ENCODE measurements around the gene FBXO38.

Gene FBXO38

DNA sequence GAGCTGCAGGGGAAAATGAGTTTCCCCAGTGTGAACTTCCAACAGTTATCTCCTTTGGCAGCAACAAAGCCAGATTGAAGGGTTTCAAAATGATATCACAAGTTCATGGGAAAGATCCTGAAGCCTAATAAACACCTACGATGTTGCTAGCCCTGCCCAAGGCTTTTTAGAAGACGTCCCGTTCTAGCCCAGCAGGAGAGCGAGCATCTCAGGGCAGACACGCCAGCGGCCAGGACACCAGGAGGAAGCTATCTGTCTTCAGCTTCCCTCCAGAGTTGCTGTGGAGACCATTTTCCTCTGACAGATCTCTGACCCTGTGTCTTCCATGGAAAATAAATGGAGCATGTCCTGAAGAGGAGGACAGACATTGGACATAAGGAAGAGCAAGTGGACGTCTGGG, 98.4 kb downstream of the FBXO38 start:
- Histone ChIP-seq H3K36me3 (ENCODE audit: control insufficient read depth, insufficient read depth, low read length, severe bottlenecking) (no peaks in the 10 kb centered on the region), H3K27me3 (replicated peaks; ENCODE audit: control insufficient read depth, insufficient read depth, low read length) (peaks cover 7% of the 10 kb centered on the region), H3K9me3 (ENCODE audit: control insufficient read depth, low read length) (no peaks in the 10 kb centered on the region), H3K4me3 (ENCODE audit: low read length) (no peak overlapping the region), H3K4me1 (ENCODE audit: control insufficient read depth, insufficient read depth, low read length) (no peaks in the 10 kb centered on the region), H3K9ac (ENCODE audit: low read length) (no peak overlapping the region)
- DNase-seq (ENCODE audit: low read depth) = no peak

GRCh38 chr5:148482697-148483462, 99.1 kb downstream of the FBXO38 start:
- no peaks in the 10 kb centered on the region for H3K4me1 ChIP-seq (ENCODE audit: control insufficient read depth, insufficient read depth, low read length)
- H3K9me3 ChIP-seq (ENCODE audit: control insufficient read depth, low read length) = no peaks in the 10 kb centered on the region
- no peaks in the 10 kb centered on the region for H3K36me3 ChIP-seq (ENCODE audit: control insufficient read depth, insufficient read depth, low read length, severe bottlenecking)
- peaks cover 7% of the 10 kb centered on the region for H3K27me3 ChIP-seq (replicated peaks; ENCODE audit: control insufficient read depth, insufficient read depth, low read length)
- no peak overlapping the region for H3K9ac ChIP-seq (ENCODE audit: low read length)
- H3K4me3 ChIP-seq (ENCODE audit: low read length) = no peak overlapping the region
- DNase-seq (ENCODE audit: low read depth) = peak; percentile 13

DNA sequence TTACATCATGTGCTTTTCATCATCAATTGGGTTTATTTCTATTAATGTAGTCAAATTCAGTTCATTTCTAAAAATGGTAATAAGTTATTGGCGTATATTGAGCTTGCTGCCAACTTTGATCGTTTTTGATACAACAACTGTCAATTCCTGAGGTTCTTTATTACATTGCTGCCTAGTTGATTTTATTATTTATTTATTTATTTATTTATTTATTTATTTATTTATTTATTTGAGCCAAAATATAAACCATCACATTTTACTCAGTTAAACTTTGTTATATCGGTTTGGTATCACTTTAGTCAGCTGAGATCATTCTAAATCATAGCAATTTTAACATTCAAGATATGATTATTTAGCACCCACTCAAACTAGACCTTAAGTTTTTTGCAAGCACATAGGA, 100.0 kb downstream of the FBXO38 start:
- Histone ChIP-seq H3K36me3 (ENCODE audit: control insufficient read depth, insufficient read depth, low read length, severe bottlenecking) (no peaks in the 10 kb centered on the region), H3K27me3 (replicated peaks; ENCODE audit: control insufficient read depth, insufficient read depth, low read length) (peaks cover 7% of the 10 kb centered on the region), H3K9ac (ENCODE audit: low read length) (no peak overlapping the region), H3K4me1 (ENCODE audit: control insufficient read depth, insufficient read depth, low read length) (no peaks in the 10 kb centered on the region), H3K9me3 (ENCODE audit: control insufficient read depth, low read length) (no peaks in the 10 kb centered on the region), H3K4me3 (ENCODE audit: low read length) (no peak overlapping the region)
- DNase-seq (ENCODE audit: low read depth) = no peak

DNA sequence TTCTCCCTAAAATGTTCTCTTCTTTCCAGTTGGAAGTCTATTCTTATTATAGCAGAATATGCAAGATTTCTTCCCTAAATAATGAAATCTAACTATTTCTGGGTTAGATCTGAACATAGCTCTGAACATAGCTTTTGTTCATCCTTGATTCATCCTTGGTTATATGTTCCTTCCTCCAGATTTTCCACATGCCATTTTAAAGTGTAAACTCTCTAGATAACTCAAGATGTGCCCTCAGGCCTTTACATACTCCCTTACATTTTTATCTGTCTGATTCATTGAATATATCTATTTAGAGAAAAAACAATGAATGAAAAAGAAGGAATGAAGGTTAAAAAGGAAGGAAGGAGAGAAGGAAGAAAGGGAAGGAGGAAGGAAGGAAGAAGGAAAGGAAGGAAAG, 100.9 kb downstream of the FBXO38 start:
- peaks cover 7% of the 10 kb centered on the region for H3K27me3 ChIP-seq (replicated peaks; ENCODE audit: control insufficient read depth, insufficient read depth, low read length)
- H3K9me3 ChIP-seq (ENCODE audit: control insufficient read depth, low read length) = no peaks in the 10 kb centered on the region
- no peak overlapping the region for H3K9ac ChIP-seq (ENCODE audit: low read length)

DNA sequence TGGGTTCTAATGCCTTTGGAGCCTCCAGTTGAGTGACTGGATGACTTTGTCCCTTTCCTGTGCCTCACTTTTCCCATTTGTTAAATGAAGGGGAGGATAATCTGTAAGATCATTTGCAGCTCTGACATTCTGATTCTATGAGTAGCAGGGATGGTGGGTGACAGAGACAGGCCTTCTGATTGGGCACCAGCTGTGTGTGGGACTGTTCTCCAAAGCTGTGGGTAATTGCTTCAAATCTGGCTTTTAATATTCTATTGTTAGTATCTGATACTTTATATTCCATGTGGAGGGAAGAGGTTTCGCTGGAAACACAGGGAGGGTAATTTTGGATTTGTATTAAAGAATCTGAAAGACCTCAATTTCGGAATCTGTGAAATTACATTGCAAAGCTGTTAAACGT, 102.7 kb downstream of the FBXO38 start:
- DNase-seq (ENCODE audit: low read depth) = no peak
- Histone ChIP-seq H3K9ac (ENCODE audit: low read length) (no peak overlapping the region), H3K4me3 (ENCODE audit: low read length) (no peak overlapping the region), H3K36me3 (ENCODE audit: control insufficient read depth, insufficient read depth, low read length, severe bottlenecking) (no peaks in the 10 kb centered on the region), H3K9me3 (ENCODE audit: control insufficient read depth, low read length) (no peaks in the 10 kb centered on the region), H3K4me1 (ENCODE audit: control insufficient read depth, insufficient read depth, low read length) (peaks cover 7% of the 10 kb centered on the region), H3K27me3 (replicated peaks; ENCODE audit: control insufficient read depth, insufficient read depth, low read length) (peaks cover 7% of the 10 kb centered on the region)

More for the DNA sequence above, 100.9 kb downstream of the FBXO38 start:
- Histone ChIP-seq H3K4me3 (ENCODE audit: low read length) (no peak overlapping the region), H3K36me3 (ENCODE audit: control insufficient read depth, insufficient read depth, low read length, severe bottlenecking) (no peaks in the 10 kb centered on the region), H3K4me1 (ENCODE audit: control insufficient read depth, insufficient read depth, low read length) (no peaks in the 10 kb centered on the region)
- DNase-seq (ENCODE audit: low read depth) = peak; percentile 49

- Histone ChIP-seq H3K4me1 (ENCODE audit: control insufficient read depth, insufficient read depth, low read length) (peaks cover 8% of the 10 kb centered on the region), H3K27me3 (replicated peaks; ENCODE audit: control insufficient read depth, insufficient read depth, low read length) (peaks cover 7% of the 10 kb centered on the region), H3K9ac (ENCODE audit: low read length) (no peak overlapping the region), H3K4me3 (ENCODE audit: low read length) (no peak overlapping the region), H3K9me3 (ENCODE audit: control insufficient read depth, low read length) (no peaks in the 10 kb centered on the region), H3K36me3 (ENCODE audit: control insufficient read depth, insufficient read depth, low read length, severe bottlenecking) (no peaks in the 10 kb centered on the region)
- DNase-seq (ENCODE audit: low read depth) = no peak
Measured at GRCh38 chr5:148488757-148489156, 105.0 kb downstream of the FBXO38 start.

DNA sequence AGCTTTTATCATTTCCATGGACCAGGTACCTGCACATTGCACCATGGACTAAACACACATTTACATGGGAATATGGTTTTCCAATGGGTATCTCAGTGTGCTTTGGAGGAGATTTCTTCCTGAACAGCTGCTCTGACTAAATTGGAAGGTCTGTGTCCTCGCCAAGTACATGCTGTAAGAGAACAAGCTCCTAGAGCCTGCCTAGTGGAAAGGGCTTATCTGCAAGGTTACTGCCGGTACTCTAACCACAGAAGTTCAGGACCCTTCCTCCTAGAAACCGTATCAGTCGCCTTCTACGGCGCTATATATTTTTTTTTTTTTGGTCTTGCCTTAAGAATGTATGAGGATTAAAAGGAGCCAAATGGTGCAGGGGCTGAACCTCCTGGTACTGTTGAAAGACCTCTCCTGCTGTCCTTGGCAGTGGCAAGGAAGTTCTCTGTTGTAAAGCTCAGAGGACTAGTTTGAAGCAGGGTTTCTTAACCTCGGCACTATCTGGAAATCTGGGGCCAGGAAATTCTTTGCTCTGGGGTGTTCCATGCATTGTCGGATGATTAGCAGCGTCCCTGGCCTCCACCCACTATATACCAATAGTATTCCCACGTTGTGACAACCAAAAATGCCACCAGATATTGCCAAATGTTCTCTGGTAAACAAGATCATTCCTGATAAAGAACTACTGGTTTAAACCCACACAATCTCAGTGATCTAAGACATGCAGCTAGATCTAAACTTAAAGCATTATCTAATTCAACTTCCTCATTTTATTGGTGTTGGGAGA, 107.4 kb downstream of the FBXO38 start:
- Histone ChIP-seq H3K36me3 (ENCODE audit: control insufficient read depth, insufficient read depth, low read length, severe bottlenecking) (no peaks in the 10 kb centered on the region), H3K9ac (ENCODE audit: low read length) (no peak overlapping the region), H3K4me3 (ENCODE audit: low read length) (no peak overlapping the region), H3K27me3 (replicated peaks; ENCODE audit: control insufficient read depth, insufficient read depth, low read length) (peaks cover 7% of the 10 kb centered on the region), H3K4me1 (ENCODE audit: control insufficient read depth, insufficient read depth, low read length) (peaks cover 8% of the 10 kb centered on the region), H3K9me3 (ENCODE audit: control insufficient read depth, low read length) (no peaks in the 10 kb centered on the region)
- DNase-seq (ENCODE audit: low read depth) = no peak

DNA sequence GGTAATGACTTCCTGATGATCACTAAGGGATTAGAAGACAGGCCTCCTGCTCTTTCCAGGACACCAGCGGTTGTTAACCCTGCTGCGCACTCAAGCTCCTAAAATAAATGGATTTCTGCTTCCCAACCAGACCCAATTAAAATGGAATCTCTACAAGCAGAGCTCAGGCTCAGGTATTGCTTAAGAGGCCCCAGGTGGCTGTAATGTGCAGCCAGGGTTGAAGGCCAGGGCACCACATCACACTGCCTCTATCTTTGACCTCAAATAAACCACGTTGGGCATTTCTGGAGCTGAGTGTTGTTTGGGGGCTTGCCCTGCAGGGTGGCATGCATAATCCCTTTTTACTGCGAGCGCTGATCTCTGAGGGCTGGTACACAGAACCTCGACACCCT, 108.0 kb downstream of the FBXO38 start:
- no peaks in the 10 kb centered on the region for H3K9me3 ChIP-seq (ENCODE audit: control insufficient read depth, low read length)
- no peak overlapping the region for H3K4me3 ChIP-seq (ENCODE audit: low read length)
- peaks cover 8% of the 10 kb centered on the region for H3K4me1 ChIP-seq (ENCODE audit: control insufficient read depth, insufficient read depth, low read length)
- peaks cover 10% of the 10 kb centered on the region for H3K27me3 ChIP-seq (replicated peaks; ENCODE audit: control insufficient read depth, insufficient read depth, low read length)
- no peak for DNase-seq (ENCODE audit: low read depth)
- no peaks in the 10 kb centered on the region for H3K36me3 ChIP-seq (ENCODE audit: control insufficient read depth, insufficient read depth, low read length, severe bottlenecking)
- H3K9ac ChIP-seq (ENCODE audit: low read length) = no peak overlapping the region

DNA sequence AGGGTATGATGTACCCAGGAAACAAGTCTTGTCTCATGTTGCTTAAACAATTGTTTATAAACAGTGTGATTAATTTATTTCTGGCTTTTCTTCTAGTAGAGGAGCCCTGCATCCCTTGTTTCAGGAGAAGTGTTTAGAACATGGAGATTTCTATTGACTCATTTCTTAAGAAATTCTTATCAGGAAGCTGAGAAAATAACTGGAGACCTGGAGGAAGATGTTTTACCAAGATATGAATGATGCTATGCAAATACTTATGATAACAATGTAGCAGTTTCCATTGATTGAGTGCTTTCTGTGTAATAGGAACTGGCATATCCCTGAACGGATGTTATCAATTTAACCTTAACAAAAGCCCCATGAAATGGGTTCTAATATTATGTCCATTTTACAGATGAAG, 108.6 kb downstream of the FBXO38 start:
- no peak overlapping the region for H3K9ac ChIP-seq (ENCODE audit: low read length)

More for the DNA sequence above, 108.6 kb downstream of the FBXO38 start:
- DNase-seq (ENCODE audit: low read depth) = no peak
- Histone ChIP-seq H3K27me3 (replicated peaks; ENCODE audit: control insufficient read depth, insufficient read depth, low read length) (peaks cover 7% of the 10 kb centered on the region), H3K36me3 (ENCODE audit: control insufficient read depth, insufficient read depth, low read length, severe bottlenecking) (no peaks in the 10 kb centered on the region), H3K4me1 (ENCODE audit: control insufficient read depth, insufficient read depth, low read length) (peaks cover 8% of the 10 kb centered on the region), H3K4me3 (ENCODE audit: low read length) (no peak overlapping the region), H3K9me3 (ENCODE audit: control insufficient read depth, low read length) (no peaks in the 10 kb centered on the region)
